SK-N-MC (cell line): Measurements from ENCODE around the gene CD99L2.

Experiments
- EZH2 ChIP-seq: fragments of 200-600 bp; sonication (generic); IDR thresholded peaks from one replicate; pipeline ENCODE4 v1.6.1; 2017; ENCODE audit warnings: antibody characterized with exemption
- POLR2AphosphoS5 ChIP-seq: IDR thresholded peaks from 2 replicates; pipeline ENCODE4 v1.6.1; 2012; ENCODE audit warnings: mild to moderate bottlenecking, low read depth, low read length, borderline replicate concordance

GRCh38 chrX:150729956-150730355, 168.5 kb downstream of the CD99L2 start:
- TF ChIP-seq POLR2AphosphoS5 (no peak), EZH2 (no peak)
